AG09319 (cell line): Measurements from ENCODE around the gene ACD.

Experiments
- DNase-seq: peaks from one replicate; pipeline ENCODE4 v3.0.0-alpha.2; 2010; ENCODE audit warnings: low read depth; ENCODE audit errors: extremely low read depth
- CTCF ChIP-seq: IDR thresholded peaks from 2 replicates; pipeline ENCODE4 v1.5.1; 2011; ENCODE audit warnings: low read depth, mild to moderate bottlenecking, inconsistent platforms, low read length, moderate library complexity

Gene ACD

DNA sequence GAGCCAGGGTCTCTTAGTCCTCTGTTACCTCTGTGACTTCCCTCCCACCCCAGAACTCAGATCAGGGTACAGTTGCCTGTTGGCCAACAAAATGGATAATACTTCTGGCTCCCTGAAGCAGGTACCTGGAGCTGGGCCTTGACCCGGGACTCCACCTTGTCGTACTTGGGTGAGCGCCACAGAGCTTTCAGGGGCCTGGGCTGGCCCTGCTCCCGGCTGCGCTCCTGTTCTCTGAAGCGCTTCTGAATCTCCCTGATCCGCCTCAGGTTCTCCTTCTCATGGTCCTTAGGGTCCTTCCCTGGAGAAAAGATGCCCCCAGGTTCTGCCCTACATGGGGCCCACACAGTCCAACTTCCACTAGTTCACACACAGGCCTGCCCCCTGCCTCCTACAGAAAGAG is 4.8 kb upstream of the ACD start:
- DNase-seq: no peak
- TF ChIP-seq CTCF: no peak

DNA sequence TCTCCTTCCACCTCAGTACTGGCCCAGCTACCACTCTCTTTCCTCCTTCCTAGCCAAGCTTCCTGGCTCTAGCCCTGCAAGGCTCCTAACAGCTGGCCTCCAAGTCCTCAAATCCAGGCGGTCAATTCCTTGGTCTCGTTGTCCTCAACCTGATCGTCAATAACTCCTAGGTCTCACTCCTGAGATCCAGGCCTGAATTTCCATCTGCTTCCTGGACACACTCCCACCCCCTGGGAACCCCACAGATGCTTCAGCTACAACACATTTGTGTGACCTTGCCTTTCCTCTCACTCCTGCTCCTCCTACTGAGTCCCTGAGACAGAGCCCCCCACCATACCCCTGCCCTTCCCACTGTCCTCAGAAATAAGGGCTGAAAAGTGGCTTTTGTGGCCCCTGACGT is 4.2 kb upstream of the ACD start:
- TF ChIP-seq CTCF: no peak
- DNase-seq: no peak

GRCh38 chr16:67663877-67664222 is 3.8 kb upstream of the ACD start:
- DNase-seq: no peak

GRCh38 chr16:67663151-67663876 is 3.3 kb upstream of the ACD start:
- DNase-seq: no peak
- TF ChIP-seq CTCF: no peak; the same call in 1 of the 2 replicates

More at GRCh38 chr16:67663877-67664222, 3.8 kb upstream of the ACD start:
- no peak for TF ChIP-seq CTCF

- no peak for DNase-seq
- TF ChIP-seq CTCF: no peak
Observed at GRCh38 chr16:67662653-67663010, 2.6 kb upstream of the ACD start.

DNA sequence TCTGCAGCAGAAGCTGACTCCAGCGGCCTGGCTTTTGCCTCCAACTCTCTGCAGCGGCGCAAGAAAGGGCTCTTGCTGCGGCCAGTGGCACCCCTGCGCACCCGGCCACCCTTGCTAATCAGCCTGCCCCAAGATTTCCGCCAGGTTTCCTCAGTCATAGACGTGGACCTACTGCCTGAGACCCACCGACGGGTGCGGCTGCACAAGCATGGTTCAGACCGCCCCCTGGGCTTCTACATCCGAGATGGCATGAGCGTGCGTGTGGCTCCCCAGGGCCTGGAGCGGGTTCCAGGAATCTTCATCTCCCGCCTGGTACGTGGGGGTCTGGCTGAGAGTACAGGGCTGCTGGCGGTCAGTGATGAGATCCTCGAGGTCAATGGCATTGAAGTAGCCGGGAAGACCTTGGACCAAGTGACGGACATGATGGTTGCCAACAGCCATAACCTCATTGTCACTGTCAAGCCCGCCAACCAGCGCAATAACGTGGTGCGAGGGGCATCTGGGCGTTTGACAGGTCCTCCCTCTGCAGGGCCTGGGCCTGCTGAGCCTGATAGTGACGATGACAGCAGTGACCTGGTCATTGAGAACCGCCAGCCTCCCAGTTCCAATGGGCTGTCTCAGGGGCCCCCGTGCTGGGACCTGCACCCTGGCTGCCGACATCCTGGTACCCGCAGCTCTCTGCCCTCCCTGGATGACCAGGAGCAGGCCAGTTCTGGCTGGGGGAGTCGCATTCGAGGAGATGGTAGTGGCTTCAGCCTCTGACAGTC is 2.0 kb upstream of the ACD start:
- DNase-seq: no peak
- TF ChIP-seq CTCF: no peak

GRCh38 chr16:67661101-67661761 is 1.2 kb upstream of the ACD start:
- no peak for DNase-seq
- no peak for TF ChIP-seq CTCF
